K562 (cell line): ENCODE results near the gene RPL7A. TPM values are rescaled to one million over a fixed set of nuclear protein-coding genes. Genes with fewer than 3 reads are reported as not detected.

Source experiments
- BRF1 ChIP-seq: IDR thresholded peaks from 3 replicates; pipeline ENCODE4 v1.6.1; 2011; ENCODE audit warnings: borderline replicate concordance, mild to moderate bottlenecking; ENCODE audit not compliant: insufficient read length; ENCODE audit errors: extremely low read depth
- CBFB ChIP-seq: sonication (generic); formaldehyde crosslinking; IDR thresholded peaks from 2 replicates; pipeline ENCODE4 v1.4.0; 2020; ENCODE audit warnings: mild to moderate bottlenecking, missing genetic modification reagents
- CHD1 ChIP-seq: fragments of 200-600 bp; sonication (generic); IDR thresholded peaks from one replicate; pipeline ENCODE4 v1.6.1; 2012; ENCODE audit warnings: mild to moderate bottlenecking, moderate library complexity, low read length, inconsistent platforms
- CLOCK ChIP-seq: fragments of 250-450 bp; sonication (Bioruptor Pico); IDR thresholded peaks from 2 replicates; pipeline ENCODE4 v1.4.0; 2020; ENCODE audit warnings: mild to moderate bottlenecking, moderate library complexity, borderline replicate concordance
- GABPA ChIP-seq: fragments of 200-800 bp; sonication (Bioruptor generic); conservative IDR thresholded peaks from 2 replicates; pipeline ENCODE4 v1.6.1; 2016; ENCODE audit warnings: low read depth, missing genetic modification characterization, missing compliant biosample characterization
- GATA2 ChIP-seq: sonication (generic); formaldehyde crosslinking; IDR thresholded peaks from 2 replicates; pipeline ENCODE4 v1.4.0; 2020; ENCODE audit warnings: mild to moderate bottlenecking, missing genetic modification reagents
- THRA ChIP-seq: fragments of 450-650 bp; IDR thresholded peaks from 2 replicates; pipeline ENCODE4 v1.6.1; 2017; ENCODE audit warnings: mild to moderate bottlenecking, moderate library complexity
- ZNF282 ChIP-seq: sonication (generic); formaldehyde crosslinking; IDR thresholded peaks from 2 replicates; pipeline ENCODE4 v1.8.1; 2023; ENCODE audit warnings: missing genetic modification reagents
- polyA plus RNA-seq, 8 experiments: library from polyadenylated mRNA; depleted of rRNA in 4 of 8; stranded (reverse) in 5 of 8; unstranded in 3 of 8; fragments of >200 nt; fragmentation: Nextera tagmentation in 2 of 8; fragmentation: Illumina TruSeq in 1 of 8; extraction: Ambion mirVana in 2 of 8; extraction: Trizol in 1 of 8; gene quantifications; 2 replicates each; pipeline versions ENCODE4 v1.2.1 to v1.2.3, GENCODE V29; 2011 to 2014; ENCODE audit warnings: inconsistent platforms in 1 of 8, missing spikeins in 1 of 8
- total RNA-seq, 7 experiments: library from RNA; depleted of rRNA in 6 of 7; stranded (reverse); fragments of >200 nt in 6 of 7; fragmentation: Illumina TruSeq in 2 of 7; extraction: Trizol in 2 of 7; gene quantifications; 2 replicates each; pipeline versions ENCODE4 v1.2.1 to v1.2.3, GENCODE V29; 2011 to 2021; ENCODE audit warnings: low replicate concordance in 1 of 7

The RPL7A gene
- total and polyA plus RNA-seq, 9 of the 15 experiments (the other 6 are each of a cell fraction or from before 2014, with no cell fraction given) = 1,935 to 3,760 (median 2,652) TPM

- TF ChIP-seq CHD1 = no peak
- no peak for TF ChIP-seq ZNF282
- TF ChIP-seq THRA = no peak
- no peak for TF ChIP-seq GABPA (tag)
- TF ChIP-seq BRF1 = no peak
- TF ChIP-seq CLOCK = no peak
- no peak for TF ChIP-seq CBFB
- no peak for TF ChIP-seq GATA2 (CRISPR knock-in tag)
These were observed 18.4 kb downstream of the RPL7A start (continued) for GRCh38 chr9:133366435-133366834.
